DOHH2 (cell line): ENCODE measurements around the gene MAGI1.

ENCODE experiments used
- H3F3A ChIP-seq: fragments of 200-600 bp; sonication (generic), shearing (Covaris generic); 2 replicates; pipeline ENCODE4 v1.6.0; 2016; ENCODE audit warnings: antibody characterized with exemption, mild to moderate bottlenecking; ENCODE audit not compliant: control insufficient read depth, insufficient read depth
- H3K27ac ChIP-seq: fragments of 200-600 bp; sonication (generic); 2 replicates; pipeline ENCODE4 v1.5.1; 2014; ENCODE audit warnings: low read depth, mild to moderate bottlenecking, low read length, moderate library complexity
- H3K27me3 ChIP-seq: fragments of 200-600 bp; sonication (generic); 2 replicates; pipeline ENCODE4 v1.6.1; 2014; ENCODE audit warnings: mild to moderate bottlenecking, low read length, mixed read lengths; ENCODE audit not compliant: control insufficient read depth
- H3K36me3 ChIP-seq: fragments of 200-600 bp; sonication (generic); 2 replicates; pipeline ENCODE4 v1.6.1; 2014; ENCODE audit warnings: mild to moderate bottlenecking, low read length, moderate library complexity, mixed read lengths; ENCODE audit not compliant: control insufficient read depth
- H3K4me1 ChIP-seq: fragments of 200-600 bp; sonication (generic); 2 replicates; pipeline ENCODE4 v1.6.1; 2014; ENCODE audit warnings: mild to moderate bottlenecking, low read length, mixed read lengths; ENCODE audit not compliant: control insufficient read depth
- H3K4me2 ChIP-seq: fragments of 200-600 bp; sonication (generic); 2 replicates; pipeline ENCODE4 v1.6.0; 2014; ENCODE audit warnings: mild to moderate bottlenecking, low read length, moderate library complexity
- H3K4me3 ChIP-seq: fragments of 200-600 bp; sonication (generic); 2 replicates; pipeline ENCODE4 v1.5.1; 2014; ENCODE audit warnings: mild to moderate bottlenecking, low read length, mixed read lengths
- H3K79me2 ChIP-seq: fragments of 200-600 bp; sonication (generic); 2 replicates; pipeline ENCODE4 v1.6.1; 2014; ENCODE audit warnings: mild to moderate bottlenecking, low read length, mixed read lengths; ENCODE audit not compliant: control insufficient read depth
- H3K9me2 ChIP-seq: fragments of 200-600 bp; sonication (generic); replicated peaks from 2 replicates; pipeline ENCODE4 v1.6.1; 2014; ENCODE audit warnings: mild to moderate bottlenecking, low read length, mixed read lengths; ENCODE audit not compliant: control insufficient read depth
- H3K9me3 ChIP-seq: fragments of 200-600 bp; sonication (generic); 2 replicates; pipeline ENCODE4 v1.6.1; 2014; ENCODE audit warnings: antibody characterized with exemption, low read length, mixed read lengths; ENCODE audit not compliant: control insufficient read depth, insufficient read depth
- H4K20me1 ChIP-seq: fragments of 200-600 bp; sonication (generic); 2 replicates; pipeline ENCODE4 v1.6.0; 2014; ENCODE audit warnings: low read depth, mild to moderate bottlenecking, antibody characterized with exemption, low read length, moderate library complexity; ENCODE audit not compliant: control insufficient read depth, insufficient read depth
- EZH2phosphoT487 ChIP-seq: fragments of 200-600 bp; sonication (generic); IDR thresholded peaks from 2 replicates; pipeline ENCODE4 v1.6.1; 2017; ENCODE audit warnings: borderline replicate concordance, mild to moderate bottlenecking, antibody characterized with exemption, low read length, moderate library complexity, mixed read lengths
- TF ChIP-seq, protein P1 (sequence below): fragments of 200-600 bp; sonication (generic); IDR thresholded peaks from one replicate; pipeline ENCODE4 v1.5.1; 2014; ENCODE audit warnings: antibody characterized with exemption, mild to moderate bottlenecking, low read depth, low read length; ENCODE audit not compliant: poor library complexity, severe bottlenecking

The MAGI1 gene

DNA sequence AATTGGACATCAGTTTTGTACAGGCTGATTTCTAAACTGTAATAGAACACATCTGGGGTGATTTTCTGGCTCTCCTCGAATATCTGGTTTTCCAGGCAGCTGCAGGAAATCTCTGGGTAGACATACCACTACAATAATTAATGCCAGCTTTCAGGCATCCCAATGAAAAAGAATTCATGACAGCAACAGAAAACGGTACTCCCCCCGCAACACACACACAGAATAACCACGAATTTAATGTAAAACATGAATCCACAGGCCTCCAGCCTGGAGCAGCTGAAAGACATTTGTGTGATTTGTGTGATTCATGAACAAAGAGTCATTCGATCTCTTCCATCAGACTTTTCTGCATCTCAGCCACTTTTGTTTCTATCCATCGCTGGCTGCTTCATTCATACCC lies 262.2 kb downstream of the MAGI1 start:
- Histone ChIP-seq H4K20me1 (no peaks in the 10 kb centered on the region), H3K4me2 (no peak overlapping the region), H3K9me2 (no peaks in the 10 kb centered on the region), H3K4me1 (no peaks in the 10 kb centered on the region), H3K36me3 (no peaks in the 10 kb centered on the region), H3K27me3 (no peaks in the 10 kb centered on the region), H3K4me3 (no peak overlapping the region), H3F3A (no peaks in the 10 kb centered on the region), H3K27ac (no peak overlapping the region), H3K9me3 (no peaks in the 10 kb centered on the region), H3K79me2 (no peaks in the 10 kb centered on the region)
- TF ChIP-seq, protein P1, sequence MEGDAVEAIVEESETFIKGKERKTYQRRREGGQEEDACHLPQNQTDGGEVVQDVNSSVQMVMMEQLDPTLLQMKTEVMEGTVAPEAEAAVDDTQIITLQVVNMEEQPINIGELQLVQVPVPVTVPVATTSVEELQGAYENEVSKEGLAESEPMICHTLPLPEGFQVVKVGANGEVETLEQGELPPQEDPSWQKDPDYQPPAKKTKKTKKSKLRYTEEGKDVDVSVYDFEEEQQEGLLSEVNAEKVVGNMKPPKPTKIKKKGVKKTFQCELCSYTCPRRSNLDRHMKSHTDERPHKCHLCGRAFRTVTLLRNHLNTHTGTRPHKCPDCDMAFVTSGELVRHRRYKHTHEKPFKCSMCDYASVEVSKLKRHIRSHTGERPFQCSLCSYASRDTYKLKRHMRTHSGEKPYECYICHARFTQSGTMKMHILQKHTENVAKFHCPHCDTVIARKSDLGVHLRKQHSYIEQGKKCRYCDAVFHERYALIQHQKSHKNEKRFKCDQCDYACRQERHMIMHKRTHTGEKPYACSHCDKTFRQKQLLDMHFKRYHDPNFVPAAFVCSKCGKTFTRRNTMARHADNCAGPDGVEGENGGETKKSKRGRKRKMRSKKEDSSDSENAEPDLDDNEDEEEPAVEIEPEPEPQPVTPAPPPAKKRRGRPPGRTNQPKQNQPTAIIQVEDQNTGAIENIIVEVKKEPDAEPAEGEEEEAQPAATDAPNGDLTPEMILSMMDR, result no peak
- TF ChIP-seq EZH2phosphoT487, result no peak

- H3K9me2 ChIP-seq, result no peaks in the 10 kb centered on the region
- H3K4me3 ChIP-seq, result no peak overlapping the region
- TF ChIP-seq, protein P1, result no peak
- no peak for TF ChIP-seq EZH2phosphoT487
- H3K27ac ChIP-seq, result no peak overlapping the region
- no peaks in the 10 kb centered on the region for H4K20me1 ChIP-seq
- H3K4me1 ChIP-seq, result no peaks in the 10 kb centered on the region
- H3K36me3 ChIP-seq, result no peaks in the 10 kb centered on the region
- H3K4me2 ChIP-seq, result no peak overlapping the region
- no peaks in the 10 kb centered on the region for H3K79me2 ChIP-seq
- H3F3A ChIP-seq, result no peaks in the 10 kb centered on the region
- H3K9me3 ChIP-seq, result no peaks in the 10 kb centered on the region
- H3K27me3 ChIP-seq, result no peaks in the 10 kb centered on the region
Measured at GRCh38 chr3:65776081-65776480, 262.6 kb downstream of the MAGI1 start.

DNA sequence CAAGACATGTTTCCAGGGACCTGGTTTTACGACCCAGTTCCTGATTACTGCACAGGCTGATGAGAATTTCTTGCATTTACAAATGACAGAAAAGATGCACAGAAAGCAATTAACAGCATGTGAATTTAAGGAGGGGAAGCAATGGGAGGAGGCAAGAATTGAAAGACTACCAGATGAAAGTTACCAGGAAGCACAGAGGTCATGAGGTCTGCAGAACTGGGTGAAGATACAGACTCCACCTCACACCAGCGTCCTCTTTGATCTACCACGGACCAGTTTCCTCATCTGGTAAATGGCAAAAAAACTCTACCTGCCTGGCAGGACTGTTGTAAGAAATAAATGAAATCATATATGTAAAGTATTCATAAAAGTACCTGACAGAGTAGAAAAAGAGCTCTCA lies 266.0 kb downstream of the MAGI1 start:
- TF ChIP-seq, protein P1, result no peak
- no peak for TF ChIP-seq EZH2phosphoT487
- Histone ChIP-seq H3F3A (no peaks in the 10 kb centered on the region), H3K27me3 (no peaks in the 10 kb centered on the region), H3K79me2 (no peaks in the 10 kb centered on the region), H3K9me3 (no peaks in the 10 kb centered on the region), H3K27ac (no peak overlapping the region), H3K36me3 (no peaks in the 10 kb centered on the region), H3K4me2 (no peak overlapping the region), H3K4me1 (no peaks in the 10 kb centered on the region), H3K4me3 (no peak overlapping the region), H4K20me1 (no peaks in the 10 kb centered on the region), H3K9me2 (no peaks in the 10 kb centered on the region)

GRCh38 chr3:65767551-65767950 lies 271.2 kb downstream of the MAGI1 start:
- Histone ChIP-seq H4K20me1 (no peaks in the 10 kb centered on the region), H3K27ac (no peak overlapping the region), H3K9me3 (no peaks in the 10 kb centered on the region), H3K4me1 (no peaks in the 10 kb centered on the region), H3K4me3 (no peak overlapping the region), H3K27me3 (no peaks in the 10 kb centered on the region), H3K9me2 (no peaks in the 10 kb centered on the region), H3K36me3 (no peaks in the 10 kb centered on the region), H3F3A (no peaks in the 10 kb centered on the region), H3K79me2 (no peaks in the 10 kb centered on the region), H3K4me2 (no peak overlapping the region)
- TF ChIP-seq, protein P1, result no peak
- TF ChIP-seq EZH2phosphoT487, result no peak
